ENCODE measurements around the gene PLEKHO2. TPM values are rescaled to one million over a fixed set of nuclear protein-coding genes. Genes with fewer than 3 reads are reported as not detected.
A peak's percentile ranks its signal among the peaks of the same experiment; 100 is the strongest.

PLEKHO2 gene
- total RNA-seq, 1 donor from 2014 or later = 15.7 TPM

DNA sequence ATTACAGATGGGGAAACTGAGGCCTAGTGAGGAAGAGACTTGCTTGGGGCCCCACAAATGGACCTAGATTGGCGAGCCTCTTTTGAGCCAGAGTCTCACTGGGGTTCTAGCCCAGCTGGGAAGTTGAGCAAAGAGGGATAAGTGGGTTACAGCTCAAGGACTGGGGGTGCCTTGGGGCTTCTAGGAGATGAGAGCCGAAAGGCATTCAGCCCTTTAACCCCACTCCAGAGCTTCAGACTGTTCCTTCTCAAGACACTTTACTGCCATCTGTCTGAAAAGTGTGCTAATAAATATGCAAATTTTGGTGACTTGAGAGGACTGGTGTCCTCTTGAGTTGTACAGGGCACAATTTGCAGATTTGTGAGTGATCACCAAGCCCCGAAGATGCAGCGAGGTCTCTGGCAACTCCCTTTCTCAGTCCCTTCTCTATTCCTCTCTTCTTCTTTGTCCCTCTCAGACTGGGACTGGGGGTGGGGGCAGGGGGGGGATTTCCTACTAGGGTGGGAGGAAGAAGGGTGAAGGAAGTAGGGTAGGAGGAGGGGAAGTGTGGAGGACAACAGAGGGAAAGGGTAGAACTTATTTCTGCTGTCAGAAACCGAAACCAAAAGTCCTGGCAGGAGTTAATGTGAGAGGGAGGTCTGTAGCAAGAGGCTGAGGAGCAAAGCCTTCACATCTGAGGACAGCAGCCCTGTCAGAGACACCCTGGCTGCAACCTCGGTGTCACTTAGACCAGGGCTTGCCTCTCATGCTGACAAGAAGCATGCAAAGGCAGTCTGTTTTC is 53.8 kb downstream of the PLEKHO2 start:
- peak; percentile 90 for DNase-seq
- peaks cover 5% of the 10 kb centered on the region for H3K36me3 Mint-ChIP-seq (ENCODE audit: low read depth)
- intact Hi-C loops (cut with micrococcal nuclease) = loop anchor here (1.0 to 10.0 kb wide), 3 partner anchors 10 to 1401 kb away; partner anchors contain the start of gene ANKDD1A
- peaks cover 68% of the 10 kb centered on the region for H3K4me1 Mint-ChIP-seq
- peak overlapping the region; percentile 99 for H3K27ac Mint-ChIP-seq
- no peaks in the 10 kb centered on the region for H3K9me3 Mint-ChIP-seq
- no peaks in the 10 kb centered on the region for H3K27me3 Mint-ChIP-seq
- peak overlapping the region; percentile 99 for H3K4me3 Mint-ChIP-seq

DNA sequence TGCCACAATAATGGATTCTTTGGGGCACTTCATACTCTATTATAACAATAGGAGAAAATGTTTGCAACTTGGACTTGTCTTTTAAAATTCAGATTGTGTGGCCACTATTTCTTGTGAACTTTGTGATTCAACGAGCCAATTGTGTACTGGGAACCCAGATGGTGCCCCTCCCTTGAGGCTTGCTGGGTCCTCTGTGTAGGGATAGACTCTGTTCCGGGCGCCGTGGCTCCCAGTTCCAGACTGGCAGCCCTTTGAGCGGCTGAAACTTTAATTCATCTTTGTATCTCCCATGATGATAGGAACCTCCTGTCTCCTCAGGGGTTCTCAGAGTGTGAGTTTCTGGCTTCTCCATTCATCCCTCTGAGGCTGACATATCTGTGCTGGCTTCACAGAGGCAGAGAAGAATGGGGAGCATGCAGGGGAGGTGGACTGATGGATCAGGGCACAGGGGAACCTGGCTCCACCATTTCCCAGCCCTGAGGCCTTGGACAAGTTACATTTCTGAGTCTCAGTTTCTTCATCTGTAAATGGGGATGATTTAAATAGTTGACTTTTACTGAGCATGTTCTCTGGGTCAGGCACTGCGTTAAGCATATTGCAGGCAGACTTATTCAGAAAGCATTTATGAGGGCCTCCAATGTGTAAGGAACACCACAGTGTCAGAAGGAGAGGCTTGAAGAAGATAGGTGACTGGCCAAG is 54.8 kb downstream of the PLEKHO2 start:
- peak overlapping the region; percentile 99 for H3K27ac Mint-ChIP-seq
- peaks cover 60% of the 10 kb centered on the region for H3K4me1 Mint-ChIP-seq
- H3K36me3 Mint-ChIP-seq (ENCODE audit: low read depth) = peaks cover 9% of the 10 kb centered on the region
- no peak for DNase-seq
- peak overlapping the region; percentile 99 for H3K4me3 Mint-ChIP-seq
- peaks cover 6% of the 10 kb centered on the region for H3K9me3 Mint-ChIP-seq
- intact Hi-C loops (cut with micrococcal nuclease) = loop anchor here (10.0 kb wide), 1 partner anchor 1402 kb away; no protein-coding TSS in a partner anchor
- H3K27me3 Mint-ChIP-seq = no peaks in the 10 kb centered on the region

DNA sequence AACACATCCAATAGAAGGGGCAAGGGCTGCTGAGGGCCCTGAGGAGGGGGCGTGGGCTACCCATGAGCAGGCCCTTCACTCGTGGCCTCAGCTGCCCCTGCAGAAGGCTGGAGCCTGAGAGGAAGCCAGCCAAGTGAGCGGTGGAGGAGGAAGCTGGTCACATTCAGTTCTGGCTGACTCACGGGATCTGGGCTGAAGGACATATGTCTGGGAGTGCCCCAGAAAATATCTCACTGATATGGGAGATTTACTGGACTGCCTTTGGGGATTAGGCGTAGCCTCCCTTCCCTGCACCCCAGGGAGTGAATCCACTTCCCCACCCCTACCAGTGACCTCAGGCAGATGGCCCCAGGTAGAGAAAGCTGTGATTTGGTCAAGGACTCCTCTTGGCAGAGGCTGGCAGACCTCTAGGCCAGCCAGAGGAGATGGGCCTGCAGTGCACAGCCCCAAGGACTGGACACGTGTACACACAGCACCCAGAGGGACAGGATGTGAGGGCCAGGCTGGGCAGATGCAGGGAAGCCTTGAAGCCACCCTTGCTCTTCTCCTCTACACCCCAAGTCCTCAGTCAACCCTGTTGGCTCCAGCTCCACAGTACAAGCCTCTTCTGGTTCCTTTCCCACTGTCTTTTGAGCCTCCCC is 55.8 kb downstream of the PLEKHO2 start:
- Mint-ChIP-seq H3K27me3 (no peaks in the 10 kb centered on the region), H3K9me3 (peaks cover 6% of the 10 kb centered on the region), H3K27ac (peak overlapping the region; percentile 67), H3K4me3 (no peak overlapping the region), H3K36me3 (ENCODE audit: low read depth) (peaks cover 9% of the 10 kb centered on the region), H3K4me1 (peaks cover 58% of the 10 kb centered on the region)
- intact Hi-C loops (cut with micrococcal nuclease) = loop anchor here (10.0 kb wide), 1 partner anchor 1403 kb away; no protein-coding TSS in a partner anchor
- DNase-seq = no peak

DNA sequence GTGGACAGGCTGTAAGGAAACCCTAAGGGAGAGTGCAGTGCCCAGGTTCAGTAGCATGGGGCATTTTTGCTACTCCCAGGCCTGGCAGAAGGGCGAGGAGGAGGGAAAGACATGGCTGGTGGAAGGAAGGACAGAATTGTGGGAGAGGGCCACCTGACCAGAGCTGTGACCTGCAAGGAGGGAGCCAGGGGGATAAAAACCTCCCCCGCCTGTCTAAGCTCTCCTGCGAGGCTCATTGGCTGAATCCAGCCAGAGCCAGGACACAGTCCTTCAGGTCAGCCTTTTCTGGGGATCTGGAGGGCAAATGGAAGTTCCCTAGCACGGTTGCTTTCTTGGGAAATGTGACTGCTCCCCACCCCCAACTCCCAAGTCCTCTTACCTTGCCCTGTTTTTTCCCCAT is 56.7 kb downstream of the PLEKHO2 start:
- Mint-ChIP-seq H3K9me3 (peaks cover 6% of the 10 kb centered on the region), H3K4me1 (peaks cover 57% of the 10 kb centered on the region), H3K4me3 (no peak overlapping the region), H3K27ac (peak overlapping the region; percentile 67), H3K36me3 (ENCODE audit: low read depth) (peaks cover 11% of the 10 kb centered on the region), H3K27me3 (no peaks in the 10 kb centered on the region)
- intact Hi-C loops (cut with micrococcal nuclease) = loop anchor here (10.0 kb wide), 1 partner anchor 1404 kb away; no protein-coding TSS in a partner anchor
- no peak for DNase-seq

- peaks cover 50% of the 10 kb centered on the region for H3K4me1 Mint-ChIP-seq
- DNase-seq = no peak
- H3K4me3 Mint-ChIP-seq = no peak overlapping the region
- peaks cover 11% of the 10 kb centered on the region for H3K36me3 Mint-ChIP-seq (ENCODE audit: low read depth)
- intact Hi-C loops (cut with micrococcal nuclease) = no loop called here
- no peaks in the 10 kb centered on the region for H3K27me3 Mint-ChIP-seq
- peaks cover 6% of the 10 kb centered on the region for H3K9me3 Mint-ChIP-seq
- no peak overlapping the region for H3K27ac Mint-ChIP-seq
Measured at GRCh38 chr15:64901141-64901540, 59.4 kb downstream of the PLEKHO2 start.

DNA sequence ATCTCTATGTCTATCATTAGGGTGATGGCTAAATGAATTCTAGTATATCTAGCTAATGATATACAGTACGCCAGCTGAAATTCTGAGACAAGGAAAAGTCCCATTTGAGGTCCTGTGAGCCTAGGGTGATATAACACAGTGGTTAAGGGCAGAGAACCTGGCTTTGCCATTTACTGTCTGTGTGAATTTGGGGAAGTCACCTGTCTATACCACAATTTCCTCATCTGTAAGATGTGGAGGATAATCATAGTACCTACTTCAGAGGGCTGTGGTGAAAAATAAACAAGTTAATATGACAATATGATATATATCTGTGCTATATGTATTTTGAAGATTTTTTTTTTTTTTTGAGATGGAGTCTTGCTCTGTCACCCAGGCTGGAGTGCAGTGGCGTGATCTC is 60.2 kb downstream of the PLEKHO2 start:
- H3K27me3 Mint-ChIP-seq = no peaks in the 10 kb centered on the region
- peaks cover 11% of the 10 kb centered on the region for H3K36me3 Mint-ChIP-seq (ENCODE audit: low read depth)
- DNase-seq = peak; percentile 80
- H3K4me3 Mint-ChIP-seq = no peak overlapping the region
- intact Hi-C loops (cut with micrococcal nuclease) = no loop called here
- no peak overlapping the region for H3K27ac Mint-ChIP-seq
- peaks cover 6% of the 10 kb centered on the region for H3K9me3 Mint-ChIP-seq
- H3K4me1 Mint-ChIP-seq = peaks cover 43% of the 10 kb centered on the region

DNA sequence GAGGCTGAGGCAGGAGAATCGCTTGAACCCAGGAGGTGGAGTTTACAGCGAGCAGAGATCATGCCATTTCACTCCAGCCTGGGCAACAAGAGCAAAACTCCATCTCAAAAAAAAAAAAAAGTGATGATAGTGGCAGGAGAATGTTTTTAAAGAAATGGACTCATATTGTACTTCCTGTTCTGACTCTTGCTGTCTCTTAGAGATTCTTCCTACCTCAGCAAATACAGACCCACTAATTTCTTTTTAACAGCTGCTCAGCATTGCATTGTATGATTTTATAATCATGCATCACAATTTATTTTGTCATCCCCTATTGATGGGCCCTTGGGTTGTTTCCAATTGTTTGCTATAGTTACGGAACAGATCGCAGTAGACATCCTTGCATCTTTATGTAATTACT is 61.1 kb downstream of the PLEKHO2 start:
- peaks cover 35% of the 10 kb centered on the region for H3K4me1 Mint-ChIP-seq
- no peaks in the 10 kb centered on the region for H3K27me3 Mint-ChIP-seq
- peaks cover 11% of the 10 kb centered on the region for H3K36me3 Mint-ChIP-seq (ENCODE audit: low read depth)
- intact Hi-C loops (cut with micrococcal nuclease) = no loop called here
- H3K4me3 Mint-ChIP-seq = no peak overlapping the region
- H3K9me3 Mint-ChIP-seq = peaks cover 6% of the 10 kb centered on the region
- no peak for DNase-seq
- peak overlapping the region; percentile 17 for H3K27ac Mint-ChIP-seq

DNA sequence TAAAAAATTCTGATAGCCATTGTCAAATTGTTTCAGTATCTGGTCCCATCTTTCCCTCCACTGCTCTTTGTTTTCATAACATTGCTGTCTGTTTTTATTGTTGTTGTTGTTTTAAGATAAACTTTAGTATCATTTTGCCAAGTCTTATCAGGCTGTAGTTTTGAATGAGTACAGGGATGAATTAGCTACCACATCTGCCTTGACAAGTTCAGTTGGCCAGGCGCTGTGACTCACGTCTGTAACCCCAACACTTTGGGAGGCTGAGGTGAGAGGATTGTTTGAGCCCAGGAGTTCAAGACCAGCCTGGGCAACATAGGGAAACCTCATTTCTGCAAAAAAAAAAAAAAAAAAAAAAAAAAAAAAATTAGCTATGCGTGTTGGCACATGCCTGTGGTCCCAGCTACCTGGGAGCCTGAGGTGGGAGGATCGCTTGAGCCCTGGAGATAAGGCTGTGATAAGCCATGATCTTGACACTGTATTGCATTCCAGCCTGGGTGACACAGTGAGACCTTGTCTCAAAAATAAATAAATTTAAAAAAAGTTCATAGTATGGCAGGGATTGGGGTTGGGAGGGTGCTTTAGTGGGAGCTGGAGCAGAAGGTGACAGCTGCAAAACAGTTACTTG is 61.7 kb downstream of the PLEKHO2 start:
- intact Hi-C loops (cut with micrococcal nuclease) = no loop called here
- Mint-ChIP-seq H3K27me3 (peaks cover 4% of the 10 kb centered on the region), H3K4me1 (peaks cover 32% of the 10 kb centered on the region), H3K4me3 (no peak overlapping the region), H3K36me3 (ENCODE audit: low read depth) (peaks cover 11% of the 10 kb centered on the region), H3K9me3 (peaks cover 6% of the 10 kb centered on the region), H3K27ac (no peak overlapping the region)
- DNase-seq = no peak

GRCh38 chr15:64904189-64904588 is 62.5 kb downstream of the PLEKHO2 start:
- H3K9me3 Mint-ChIP-seq = peaks cover 6% of the 10 kb centered on the region
- peaks cover 10% of the 10 kb centered on the region for H3K27me3 Mint-ChIP-seq
- peak overlapping the region; percentile 22 for H3K4me3 Mint-ChIP-seq
- no peak for DNase-seq
- intact Hi-C loops (cut with micrococcal nuclease) = loop anchor here (2.0 kb wide), 1 partner anchor 59 kb away; no protein-coding TSS in a partner anchor
- H3K36me3 Mint-ChIP-seq (ENCODE audit: low read depth) = peaks cover 10% of the 10 kb centered on the region
- peaks cover 32% of the 10 kb centered on the region for H3K4me1 Mint-ChIP-seq
- H3K27ac Mint-ChIP-seq = peak overlapping the region; percentile 39

- peak overlapping the region; percentile 80 for H3K4me3 Mint-ChIP-seq
- peak; percentile 95 for DNase-seq
- peaks cover 6% of the 10 kb centered on the region for H3K9me3 Mint-ChIP-seq
- H3K27me3 Mint-ChIP-seq = peaks cover 14% of the 10 kb centered on the region
- peak overlapping the region; percentile 74 for H3K27ac Mint-ChIP-seq
- intact Hi-C loops (cut with micrococcal nuclease) = loop anchor here (1.0 to 2.0 kb wide), 3 partner anchors 10 to 174 kb away; no protein-coding TSS in a partner anchor
- peaks cover 32% of the 10 kb centered on the region for H3K4me1 Mint-ChIP-seq
- peaks cover 6% of the 10 kb centered on the region for H3K36me3 Mint-ChIP-seq (ENCODE audit: low read depth)
Measured at GRCh38 chr15:64905119-64905831, 63.6 kb downstream of the PLEKHO2 start.

- Mint-ChIP-seq H3K9me3 (peaks cover 2% of the 10 kb centered on the region), H3K4me3 (no peak overlapping the region), H3K4me1 (peaks cover 34% of the 10 kb centered on the region), H3K36me3 (ENCODE audit: low read depth) (peaks cover 4% of the 10 kb centered on the region), H3K27ac (no peak overlapping the region), H3K27me3 (peaks cover 17% of the 10 kb centered on the region)
- DNase-seq = no peak
- intact Hi-C loops (cut with micrococcal nuclease) = loop anchor here (1.0 to 2.0 kb wide), 3 partner anchors 11 to 175 kb away; no protein-coding TSS in a partner anchor
Measured at GRCh38 chr15:64905941-64906340, 64.2 kb downstream of the PLEKHO2 start.

GRCh38 chr15:64906402-64906801 is 64.7 kb downstream of the PLEKHO2 start:
- Mint-ChIP-seq H3K4me1 (peaks cover 38% of the 10 kb centered on the region), H3K27me3 (peaks cover 19% of the 10 kb centered on the region), H3K9me3 (no peaks in the 10 kb centered on the region), H3K36me3 (ENCODE audit: low read depth) (peaks cover 1% of the 10 kb centered on the region), H3K4me3 (no peak overlapping the region), H3K27ac (no peak overlapping the region)
- no peak for DNase-seq
- intact Hi-C loops (cut with micrococcal nuclease) = no loop called here

DNA sequence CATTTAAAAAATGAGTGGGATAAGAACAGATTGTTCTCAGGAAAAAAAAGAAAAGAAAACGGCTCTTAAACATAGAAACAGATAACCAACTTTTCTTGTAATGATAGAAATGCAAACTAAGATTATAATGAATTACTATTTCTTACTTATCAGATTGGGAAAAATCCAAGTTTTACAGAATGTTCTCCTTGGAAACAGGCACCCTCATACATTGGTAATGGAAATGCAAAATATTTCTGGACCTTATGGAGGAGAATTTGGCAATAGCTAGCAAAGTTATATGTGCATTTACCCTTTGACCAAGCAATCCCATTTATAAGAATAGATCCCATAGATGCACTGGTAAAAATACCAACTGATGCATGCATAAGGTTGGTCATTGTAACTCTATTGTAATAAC is 66.3 kb downstream of the PLEKHO2 start:
- no peak overlapping the region for H3K27ac Mint-ChIP-seq
- peaks cover 30% of the 10 kb centered on the region for H3K4me1 Mint-ChIP-seq
- H3K36me3 Mint-ChIP-seq (ENCODE audit: low read depth) = peaks cover 1% of the 10 kb centered on the region
- H3K9me3 Mint-ChIP-seq = no peaks in the 10 kb centered on the region
- H3K27me3 Mint-ChIP-seq = peaks cover 23% of the 10 kb centered on the region
- intact Hi-C loops (cut with micrococcal nuclease) = no loop called here
- H3K4me3 Mint-ChIP-seq = no peak overlapping the region
- no peak for DNase-seq
